Bronchial smooth muscle cell (primary cell): ENCODE measurements around the gene CYB5RL. TPM values are rescaled to one million over a fixed set of nuclear protein-coding genes. Genes with fewer than 3 reads are reported as not detected.

ENCODE experiments used
- total RNA-seq: library from RNA; depleted of rRNA; stranded (reverse); fragments of >200 nt; gene quantifications from 2 replicates; pipeline ENCODE4 v1.2.1, GENCODE V29; 2014

CYB5RL gene, protein sequence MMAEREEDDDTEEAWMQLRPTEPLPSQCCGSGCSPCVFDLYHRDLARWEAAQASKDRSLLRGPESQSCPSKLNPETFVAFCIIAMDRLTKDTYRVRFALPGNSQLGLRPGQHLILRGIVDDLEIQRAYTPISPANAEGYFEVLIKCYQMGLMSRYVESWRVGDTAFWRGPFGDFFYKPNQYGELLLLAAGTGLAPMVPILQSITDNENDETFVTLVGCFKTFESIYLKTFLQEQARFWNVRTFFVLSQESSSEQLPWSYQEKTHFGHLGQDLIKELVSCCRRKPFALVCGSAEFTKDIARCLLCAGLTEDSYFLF
- total RNA-seq = 6.7 and 8.2 TPM in 2 replicates

DNA sequence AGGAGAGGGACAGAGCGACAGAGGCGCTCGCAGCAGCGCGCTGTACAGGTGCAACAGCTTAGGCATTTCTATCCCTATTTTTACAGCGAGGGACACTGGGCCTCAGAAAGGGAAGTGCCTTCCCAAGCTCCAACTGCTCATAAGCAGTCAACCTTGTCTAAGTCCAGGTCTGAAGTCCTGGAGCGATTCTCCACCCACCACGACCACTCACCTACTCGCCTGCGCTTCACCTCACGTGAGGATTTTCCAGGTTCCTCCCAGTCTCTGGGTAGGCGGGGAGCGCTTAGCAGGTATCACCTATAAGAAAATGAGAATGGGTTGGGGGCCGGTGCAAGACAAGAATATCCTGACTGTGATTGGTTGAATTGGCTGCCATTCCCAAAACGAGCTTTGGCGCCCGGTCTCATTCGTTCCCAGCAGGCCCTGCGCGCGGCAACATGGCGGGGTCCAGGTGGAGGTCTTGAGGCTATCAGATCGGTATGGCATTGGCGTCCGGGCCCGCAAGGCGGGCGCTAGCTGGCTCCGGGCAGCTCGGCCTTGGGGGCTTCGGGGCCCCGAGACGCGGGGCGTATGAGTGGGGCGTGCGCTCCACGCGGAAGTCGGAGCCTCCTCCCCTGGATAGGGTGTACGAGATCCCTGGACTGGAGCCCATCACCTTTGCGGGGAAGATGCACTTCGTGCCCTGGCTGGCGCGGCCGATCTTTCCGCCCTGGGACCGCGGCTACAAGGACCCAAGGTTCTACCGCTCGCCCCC lies at the start of gene CYB5RL, which contains the start of gene MRPL37:
Gene CYB5RL (minus strand): TSS at position 266 of the 754 bp plus-strand sequence. CDS start 4,414 bp downstream, outside the sequence.
Gene MRPL37 (plus strand): TSS at position 403 of the 754 bp plus-strand sequence. CDS start 77 bp downstream, at position 480.

DNA sequence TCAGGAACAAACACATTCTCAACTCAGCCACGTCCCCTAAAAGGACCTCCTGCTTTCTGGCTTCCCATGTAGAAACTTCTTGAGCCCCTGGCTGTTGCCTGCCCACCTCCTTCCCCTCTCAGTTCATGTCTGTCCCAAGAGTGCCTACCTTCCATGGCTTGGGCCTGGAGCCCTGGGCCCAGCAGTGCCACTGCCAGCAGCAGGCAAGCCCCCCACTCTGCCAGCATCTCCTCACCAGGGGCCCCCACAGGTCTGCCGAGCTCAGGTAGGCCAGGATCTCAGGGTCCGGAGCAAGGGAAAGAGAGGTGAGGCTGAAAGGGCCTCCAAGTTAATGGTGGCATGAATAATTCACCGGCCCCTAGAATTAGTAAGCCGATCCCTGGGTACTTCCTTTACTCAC lies 47.1 kb downstream of the CYB5RL start, which contains the start of gene CDCP2:
Gene CDCP2 (minus strand): TSS at position 305 of the 400 bp plus-strand sequence. CDS start 78 bp downstream, at position 227.

Other genes starting within 250 kb of the CYB5RL start
- gene LDLRAD1, start 181.8 kb downstream of the CYB5RL start, total RNA-seq = not detected in 2 replicates
- 356 and 527 TPM in 2 replicates for gene TMEM59, start 146.8 kb downstream of the CYB5RL start, total RNA-seq
- 4.4 and 5.2 TPM in 2 replicates for gene TCEANC2, start 146.4 kb downstream of the CYB5RL start, total RNA-seq
- gene CDCP2, start 47.0 kb downstream of the CYB5RL start, total RNA-seq = not detected in 2 replicates
- 27.6 and 39.6 TPM in 2 replicates for gene MRPL37, start 137 bp upstream of the CYB5RL start, total RNA-seq
- 8.5 and 11.3 TPM in 2 replicates for gene SSBP3, start 206.4 kb upstream of the CYB5RL start, total RNA-seq